ENCODE measurements around the gene TSC2. TPM values are rescaled to one million over a fixed set of nuclear protein-coding genes. Genes with fewer than 3 reads are reported as not detected.

TSC2 gene
- total and polyA plus RNA-seq, 2 donors (not counting 3 experiments of a cell fraction or from before 2014, with no cell fraction given), result 87.9 to 144 TPM

DNA sequence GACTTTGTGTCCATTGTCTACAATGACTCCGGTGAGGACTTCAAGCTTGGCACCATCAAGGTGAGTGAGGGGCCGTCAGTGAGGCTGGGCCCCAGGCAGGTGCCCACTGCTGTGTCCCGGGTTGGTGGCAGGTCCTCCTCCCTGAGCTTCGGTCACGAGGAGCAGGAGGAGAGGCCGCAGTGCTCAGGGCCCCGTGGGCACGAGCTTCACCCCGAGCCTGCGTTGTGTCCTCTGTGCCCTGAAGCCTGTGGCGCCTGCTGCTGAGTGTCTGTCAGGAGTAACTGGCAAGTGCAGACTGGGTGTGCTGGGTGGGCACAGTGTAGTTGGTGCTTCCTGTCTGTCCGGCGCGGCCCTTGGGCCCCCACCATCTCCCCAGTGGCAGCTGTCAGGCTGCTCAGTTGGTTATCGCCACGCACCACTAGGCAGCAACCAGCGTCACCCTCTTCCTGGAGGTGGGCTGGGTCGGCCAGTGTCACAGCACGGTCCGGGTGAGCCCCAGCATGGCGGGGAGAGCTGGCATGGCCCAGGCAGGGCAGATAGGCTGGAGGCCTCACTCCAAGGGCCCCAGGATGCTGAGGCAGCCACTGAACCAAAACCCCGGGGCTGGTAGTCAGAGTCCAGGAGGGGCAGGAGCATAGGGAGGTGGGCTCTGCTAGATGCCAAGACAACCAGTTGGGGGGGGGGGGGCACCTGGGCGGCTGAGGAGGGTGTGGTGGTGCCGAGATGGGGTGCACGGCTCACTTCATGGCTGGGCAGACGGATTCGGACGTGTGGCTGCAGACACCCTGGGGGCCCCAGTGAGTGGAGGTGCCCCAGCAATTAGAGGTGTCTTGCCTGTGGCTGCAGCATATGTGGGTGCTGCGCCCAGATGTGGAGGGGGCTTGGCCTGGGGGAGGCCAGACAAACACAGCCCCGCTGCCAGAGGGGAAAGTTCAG is 39.3 kb downstream of the TSC2 start:
- no peaks in the 10 kb centered on the region for H3K27me3 ChIP-seq (ENCODE audit: control insufficient read depth in 2 of 2, insufficient read depth in 2 of 2, low read length in 2 of 2)
- no peaks in the 10 kb centered on the region for H3K79me2 ChIP-seq (ENCODE audit: control insufficient read depth, insufficient read depth, low read length)
- intact Hi-C loops (cut with micrococcal nuclease) (no loop called here), dilution Hi-C loops (cut with MboI; ENCODE audit: extremely low pct_ligation_motif_present, low sequenced_read_pairs) (no loop called here)
- DNase-seq (ENCODE audit: low read depth, low spot score) (no peak), FAIRE-seq (no peak)
- no peak overlapping the region for H3K9ac ChIP-seq (replicated peaks; ENCODE audit: extremely low read depth, insufficient read depth, low read length)
- H3K27ac ChIP-seq (ENCODE audit: insufficient read depth, low read depth, low read length), result no peak overlapping the region
- H4K20me1 ChIP-seq (replicated peaks; ENCODE audit: control insufficient read depth, extremely low read depth, insufficient read depth, low read length), result no peaks in the 10 kb centered on the region
- no peaks in the 10 kb centered on the region for H3K9me3 ChIP-seq (replicated peaks; ENCODE audit: control insufficient read depth, insufficient read depth, low read length)
- TF ChIP-seq POLR2A (IDR thresholded peaks at IDR 0.05; ENCODE audit: low read depth, low read length) (no peak), FOS (IDR thresholded peaks at IDR 0.05; ENCODE audit: borderline replicate concordance, insufficient read depth, low read length) (no peak), GATA2 (IDR thresholded peaks at IDR 0.05; ENCODE audit: insufficient read depth, insufficient read length, low read depth, low read length) (no peak), EZH2 (IDR thresholded peaks at IDR 0.05; ENCODE audit: borderline replicate concordance, low read depth, low read length, severe bottlenecking) (no peak), JUN (IDR thresholded peaks at IDR 0.05; ENCODE audit: borderline replicate concordance, insufficient read depth, insufficient read length, low read depth) (no peak), POLR2AphosphoS5 (IDR thresholded peaks at IDR 0.05; ENCODE audit: insufficient read depth, low read depth, low read length) (no peak), MYC (IDR thresholded peaks at IDR 0.05; ENCODE audit: low read depth, low read length) (no peak)
- TF ChIP-seq, protein P1, sequence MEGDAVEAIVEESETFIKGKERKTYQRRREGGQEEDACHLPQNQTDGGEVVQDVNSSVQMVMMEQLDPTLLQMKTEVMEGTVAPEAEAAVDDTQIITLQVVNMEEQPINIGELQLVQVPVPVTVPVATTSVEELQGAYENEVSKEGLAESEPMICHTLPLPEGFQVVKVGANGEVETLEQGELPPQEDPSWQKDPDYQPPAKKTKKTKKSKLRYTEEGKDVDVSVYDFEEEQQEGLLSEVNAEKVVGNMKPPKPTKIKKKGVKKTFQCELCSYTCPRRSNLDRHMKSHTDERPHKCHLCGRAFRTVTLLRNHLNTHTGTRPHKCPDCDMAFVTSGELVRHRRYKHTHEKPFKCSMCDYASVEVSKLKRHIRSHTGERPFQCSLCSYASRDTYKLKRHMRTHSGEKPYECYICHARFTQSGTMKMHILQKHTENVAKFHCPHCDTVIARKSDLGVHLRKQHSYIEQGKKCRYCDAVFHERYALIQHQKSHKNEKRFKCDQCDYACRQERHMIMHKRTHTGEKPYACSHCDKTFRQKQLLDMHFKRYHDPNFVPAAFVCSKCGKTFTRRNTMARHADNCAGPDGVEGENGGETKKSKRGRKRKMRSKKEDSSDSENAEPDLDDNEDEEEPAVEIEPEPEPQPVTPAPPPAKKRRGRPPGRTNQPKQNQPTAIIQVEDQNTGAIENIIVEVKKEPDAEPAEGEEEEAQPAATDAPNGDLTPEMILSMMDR (IDR thresholded peaks at IDR 0.05; ENCODE audit: extremely low read depth in 1 of 2, insufficient read depth in 1 of 2, low read depth in 1 of 2, low read length in 2 of 2), result no peak
- TF ChIP-seq, protein P2, sequence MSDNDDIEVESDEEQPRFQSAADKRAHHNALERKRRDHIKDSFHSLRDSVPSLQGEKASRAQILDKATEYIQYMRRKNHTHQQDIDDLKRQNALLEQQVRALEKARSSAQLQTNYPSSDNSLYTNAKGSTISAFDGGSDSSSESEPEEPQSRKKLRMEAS (IDR thresholded peaks at IDR 0.05; ENCODE audit: insufficient read depth, insufficient read length), result no peak
- no peaks in the 10 kb centered on the region for H3K9me1 ChIP-seq (replicated peaks; ENCODE audit: control insufficient read depth, extremely low read depth, insufficient read depth, low read length)
- ChIA-PET CTCF (interaction anchor here (1.2 to 2.5 kb wide), 2 partner anchors 53 kb away, joined by 4 to 8 read pairs; no protein-coding TSS in a partner anchor), POLR2A (no interaction called here)
- peaks cover 5% of the 10 kb centered on the region for H3K4me1 ChIP-seq (ENCODE audit: control insufficient read depth, extremely low read depth, insufficient read depth, low read length)
- no peak overlapping the region for H3K4me3 ChIP-seq (replicated peaks in 1 of 3; ENCODE audit: insufficient read depth in 1 of 3, low read depth in 1 of 3, low read length in 3 of 3)
- H3K36me3 ChIP-seq (ENCODE audit: control insufficient read depth in 2 of 2, extremely low read depth in 1 of 2, insufficient read depth in 2 of 2, low read length in 2 of 2), result peaks cover 0 to 43% of the 10 kb centered on the region in 2 experiments
- H3K4me2 ChIP-seq (ENCODE audit: insufficient read depth, low read length), result no peak overlapping the region
- H2AFZ ChIP-seq (ENCODE audit: low read depth, low read length), result no peak overlapping the region
- no TSS peak for BruUV-seq (replicated peaks)

All from endothelial cell of umbilical vein (primary cell).